ELR (cell line): ENCODE data around the gene GPC6.

ENCODE experiments used
- DNase-seq: peaks from one replicate; pipeline ENCODE4 v3.0.0-alpha.2; 2015; ENCODE audit warnings: low read depth

The GPC6 gene

DNA sequence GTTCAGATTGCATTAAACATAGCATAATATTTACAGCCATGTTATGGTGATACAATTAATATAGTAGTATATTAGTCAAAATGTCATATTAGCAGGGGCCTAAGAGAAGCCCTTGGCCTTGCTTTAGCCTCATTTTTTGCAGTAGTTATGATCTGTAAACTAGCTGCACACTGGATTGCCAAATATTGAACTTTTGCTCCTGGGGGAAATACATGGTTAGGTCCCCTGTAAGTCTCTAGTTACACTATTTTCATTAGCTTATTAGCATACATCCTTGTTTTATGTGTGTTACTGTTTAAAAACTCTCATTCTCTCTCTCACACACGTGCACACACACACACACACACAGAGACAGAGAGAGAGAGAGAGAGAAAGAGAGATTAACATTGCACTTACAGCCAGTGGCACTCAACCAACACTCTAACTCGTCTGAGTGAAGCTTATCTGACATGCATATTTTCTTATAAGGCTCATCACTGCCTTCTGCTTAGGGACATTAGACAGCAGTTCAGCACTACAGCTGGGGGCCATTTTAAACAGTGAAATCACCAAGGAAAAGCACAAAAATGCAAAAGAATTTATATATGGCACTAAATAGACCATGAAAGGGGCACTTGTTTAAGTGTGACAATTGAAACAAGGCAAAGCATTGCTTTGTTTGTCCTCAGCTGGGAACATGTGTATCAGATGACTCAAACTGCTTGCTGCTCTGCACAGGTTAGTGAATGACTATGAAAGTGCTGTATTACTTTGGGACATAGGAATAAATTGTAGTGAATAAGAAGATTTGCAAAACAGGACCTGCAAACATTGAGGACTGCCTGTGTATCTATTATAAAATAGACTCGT, 278.7 kb downstream of the GPC6 start:
- no peak for DNase-seq

DNA sequence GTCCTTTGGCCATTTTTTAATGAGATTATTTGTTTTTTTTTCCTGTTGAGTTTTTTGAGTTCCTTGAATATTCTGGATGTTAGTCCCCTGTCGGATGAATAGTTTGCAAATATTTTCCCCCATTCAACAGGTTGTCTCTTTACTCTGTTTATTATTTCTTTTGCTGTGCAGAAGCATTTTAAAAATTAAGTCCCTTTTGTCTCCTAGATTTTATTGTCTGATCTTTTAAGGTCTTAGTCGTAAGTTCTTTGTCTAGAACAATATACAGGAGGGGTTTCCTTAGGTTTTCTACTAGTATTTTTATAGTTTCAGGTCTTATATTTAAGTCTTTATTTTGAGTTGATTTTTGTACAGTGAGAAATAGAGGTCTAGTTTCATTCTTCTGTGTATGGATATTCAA, 284.4 kb downstream of the GPC6 start:
- no peak for DNase-seq

DNA sequence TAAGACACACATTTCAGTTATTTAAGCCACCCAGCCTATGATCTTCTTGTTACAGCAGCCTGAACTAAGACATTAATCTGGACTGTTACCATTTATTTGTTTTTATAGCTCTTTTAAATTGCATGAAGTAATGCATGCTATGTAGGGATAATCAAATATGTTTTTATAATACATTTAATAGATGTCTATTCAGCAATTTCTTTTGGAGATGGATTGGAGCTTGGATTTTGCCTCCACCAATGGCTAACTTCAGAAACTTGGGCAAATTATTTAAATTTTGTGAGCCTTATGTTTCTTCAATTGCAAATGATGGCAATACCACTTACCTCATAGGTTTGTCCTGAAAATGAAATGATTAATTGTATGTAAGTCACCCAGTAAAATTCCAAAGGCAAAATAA, 288.7 kb downstream of the GPC6 start:
- no peak for DNase-seq

DNA sequence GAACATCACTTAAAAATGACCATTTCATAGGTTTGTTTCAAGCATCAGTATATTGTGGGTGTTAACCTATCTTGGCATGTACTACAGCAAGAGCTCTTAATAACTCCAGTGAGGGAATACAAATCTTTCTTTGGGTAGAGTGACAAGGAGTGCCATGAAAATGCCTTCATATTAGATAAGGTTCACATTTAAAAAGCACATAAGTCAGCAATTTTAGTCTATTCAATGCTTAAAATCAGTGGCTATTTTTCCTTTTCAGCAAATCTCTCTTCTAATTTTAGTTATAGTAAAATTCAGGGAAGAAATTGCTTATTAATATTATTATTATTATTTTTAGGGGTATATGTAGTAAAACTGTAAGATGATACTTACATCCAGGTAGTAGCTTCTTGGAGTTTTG, 291.1 kb downstream of the GPC6 start:
- no peak for DNase-seq

DNA sequence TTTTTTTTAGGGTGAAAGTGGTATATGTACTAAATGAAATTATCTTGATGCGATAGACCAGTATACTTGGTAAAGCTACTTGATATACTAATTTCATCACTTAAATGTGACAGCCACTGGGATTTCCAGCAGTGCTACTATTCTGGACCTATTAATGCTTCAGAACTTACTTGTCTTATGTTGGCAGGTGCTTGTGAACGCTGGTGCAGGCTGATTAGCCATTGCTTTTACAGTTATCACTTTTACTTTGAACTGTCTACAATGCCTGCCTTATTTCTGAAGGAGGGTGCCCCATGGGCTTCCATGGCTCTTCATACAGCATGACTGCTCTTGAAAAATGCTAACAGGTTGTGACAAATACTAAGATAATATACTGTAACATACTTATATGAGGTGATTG, 294.7 kb downstream of the GPC6 start:
- DNase-seq, result no peak

DNA sequence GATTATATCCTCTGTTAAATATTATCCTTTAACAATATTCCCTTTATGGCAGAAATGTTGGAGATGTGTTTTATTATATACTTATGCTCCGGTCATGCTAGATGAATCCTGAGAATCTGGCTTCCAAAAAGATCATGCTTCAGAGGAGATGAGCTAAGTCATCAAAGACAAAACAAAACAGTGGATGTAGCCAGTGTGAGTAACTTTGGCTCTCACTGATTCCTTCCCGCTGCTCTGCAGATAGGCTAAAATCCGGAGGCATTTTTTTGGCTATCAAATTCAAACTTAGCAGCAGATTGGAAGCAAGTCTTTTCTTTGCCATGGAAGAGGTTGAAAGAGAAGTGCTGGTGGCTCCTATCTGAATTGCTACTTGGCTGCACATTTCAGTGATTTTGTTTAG, 295.9 kb downstream of the GPC6 start:
- DNase-seq, result no peak

DNA sequence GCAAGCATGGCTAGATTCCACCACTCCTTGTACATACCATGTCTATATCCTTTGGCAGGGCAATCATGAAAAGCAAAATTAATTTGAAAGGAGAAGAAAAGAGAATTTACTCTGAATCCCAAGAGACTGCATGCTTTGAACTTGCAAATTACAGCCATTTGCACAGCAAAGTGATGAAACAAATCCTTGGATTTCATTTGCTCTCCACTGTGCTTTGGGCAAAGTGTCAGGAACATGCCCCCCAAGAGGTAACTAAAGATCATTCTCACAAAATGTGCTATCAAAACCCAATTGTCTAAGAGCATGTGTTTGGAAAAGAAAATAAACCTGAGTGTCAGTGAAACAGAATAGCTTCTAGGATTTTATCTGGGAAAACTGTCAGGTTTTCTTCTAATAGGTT, 298.5 kb downstream of the GPC6 start:
- DNase-seq, result no peak

DNA sequence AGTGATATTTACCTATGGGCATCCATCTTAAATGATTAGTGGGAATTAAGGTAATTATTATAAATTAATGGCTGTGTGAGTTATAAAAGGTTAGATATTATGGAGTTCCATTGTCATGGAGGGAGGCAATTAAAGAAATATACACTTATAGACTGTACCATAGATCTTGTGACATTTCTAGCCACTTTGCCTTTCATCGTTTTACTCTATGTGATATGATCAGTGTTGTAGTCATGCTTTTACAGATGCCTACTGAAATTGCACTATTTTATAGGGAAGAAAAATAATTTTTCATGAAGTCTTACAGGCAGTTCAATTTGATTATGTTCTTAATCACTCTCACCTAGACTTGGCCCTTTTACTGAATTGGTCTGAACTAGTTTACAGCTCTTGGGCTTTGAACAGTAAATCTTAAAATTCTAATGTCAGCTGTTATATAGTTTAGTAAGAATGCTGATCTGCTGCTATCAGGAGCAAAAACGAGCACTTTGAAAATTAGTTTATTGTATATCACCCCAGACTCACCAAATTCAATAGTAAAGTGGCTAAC, 301.2 kb downstream of the GPC6 start:
- DNase-seq, result no peak

DNA sequence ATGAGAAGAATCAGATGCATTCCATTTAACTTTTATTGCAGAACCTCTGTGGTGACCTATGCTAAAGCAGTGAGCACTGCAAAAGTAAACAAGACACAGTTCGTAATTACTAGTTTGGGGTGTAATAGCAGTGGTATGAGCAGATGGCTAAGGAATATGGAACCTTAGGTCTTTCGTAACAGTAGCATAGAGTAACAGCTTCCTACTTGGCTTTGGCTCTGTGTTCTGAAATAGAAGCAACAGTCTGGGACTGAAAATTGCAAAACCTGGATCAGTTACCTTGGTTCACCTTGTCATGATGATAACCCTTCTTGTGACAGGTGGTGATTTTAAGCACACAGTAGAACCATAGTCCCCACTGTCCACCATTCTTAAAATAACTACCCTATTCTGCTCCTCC, 303.4 kb downstream of the GPC6 start:
- DNase-seq, result no peak

DNA sequence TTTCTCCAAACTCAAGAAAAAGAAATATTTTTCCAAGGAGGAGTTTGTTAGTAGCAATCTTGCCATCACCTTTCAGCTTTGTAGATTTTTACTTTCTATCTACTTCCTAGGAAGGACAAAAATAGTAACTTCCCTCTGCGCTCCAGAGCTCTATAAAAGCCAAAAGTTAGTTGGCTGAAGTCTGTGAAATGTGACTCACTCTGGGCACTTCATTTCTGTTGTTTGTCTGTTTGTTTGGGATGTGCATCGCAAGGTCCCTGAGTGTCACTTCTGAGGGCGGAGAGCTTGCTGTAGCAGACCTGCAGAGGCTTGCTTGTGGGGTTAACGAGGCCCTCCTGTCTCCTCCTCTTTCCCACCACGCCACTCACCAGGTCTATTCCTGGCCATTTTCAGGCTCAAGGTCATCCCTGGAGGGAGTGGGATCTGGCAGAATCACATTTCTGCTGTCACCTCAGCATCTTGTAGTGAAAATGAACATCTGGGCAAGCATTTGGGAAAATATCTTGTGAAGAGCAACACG, 307.6 kb downstream of the GPC6 start:
- DNase-seq, result no peak

DNA sequence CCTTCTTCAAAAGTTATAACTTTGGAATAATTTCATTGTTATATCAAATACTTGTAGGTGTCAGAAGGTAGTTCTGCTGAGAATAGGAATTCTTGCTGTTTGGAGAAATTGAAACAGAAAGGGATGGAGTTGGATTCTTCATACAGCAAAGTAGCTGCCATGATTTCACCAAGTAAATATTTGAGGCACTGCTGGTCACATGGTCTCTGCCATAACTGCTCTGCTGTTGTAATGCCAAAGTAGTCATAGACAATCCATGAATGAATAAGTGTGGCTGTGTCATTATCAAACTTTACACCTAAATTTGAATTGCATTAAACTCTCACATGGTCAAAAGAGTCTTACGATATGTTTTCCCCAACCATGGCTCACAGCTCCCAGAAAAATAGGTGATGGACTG, 308.6 kb downstream of the GPC6 start:
- no peak for DNase-seq

DNA sequence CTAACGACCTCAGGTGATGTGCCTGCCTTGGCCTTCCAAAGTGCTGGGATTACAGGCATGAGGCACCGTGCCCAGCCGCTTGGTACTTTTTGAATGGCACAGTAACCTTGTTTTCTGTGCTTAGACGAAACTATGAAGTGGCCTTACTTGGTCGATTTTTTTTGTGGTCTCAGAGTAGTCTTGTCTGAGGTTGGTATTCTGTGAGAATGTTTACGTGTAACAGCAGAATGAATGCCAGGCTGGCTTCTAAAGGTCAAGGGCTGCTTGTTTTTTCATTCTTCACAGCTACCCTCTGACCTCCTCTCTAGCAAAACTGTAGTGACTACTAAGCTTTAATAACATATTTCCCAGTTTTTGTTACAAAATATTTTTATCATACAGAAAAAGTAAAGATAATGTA, 313.3 kb downstream of the GPC6 start:
- DNase-seq, result no peak

DNA sequence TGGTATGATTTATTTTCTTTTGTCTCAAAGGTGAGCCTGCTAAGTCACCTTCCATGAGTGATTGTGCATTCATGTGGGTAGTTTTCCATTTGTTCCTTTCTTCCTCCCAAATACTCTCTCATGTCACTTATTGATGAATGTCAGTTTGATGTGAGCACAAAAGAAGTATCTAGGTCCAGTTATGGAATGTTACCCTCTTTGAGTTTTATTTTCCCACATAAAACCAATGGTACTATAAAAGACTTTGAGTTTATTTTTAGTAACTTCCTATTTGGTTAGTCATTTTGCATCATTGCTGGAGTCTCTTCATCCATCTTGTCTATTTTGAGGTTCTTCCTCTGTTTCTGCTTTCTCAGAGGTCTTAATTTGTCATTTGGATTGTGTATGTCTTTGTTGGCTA, 321.3 kb downstream of the GPC6 start:
- DNase-seq, result no peak

DNA sequence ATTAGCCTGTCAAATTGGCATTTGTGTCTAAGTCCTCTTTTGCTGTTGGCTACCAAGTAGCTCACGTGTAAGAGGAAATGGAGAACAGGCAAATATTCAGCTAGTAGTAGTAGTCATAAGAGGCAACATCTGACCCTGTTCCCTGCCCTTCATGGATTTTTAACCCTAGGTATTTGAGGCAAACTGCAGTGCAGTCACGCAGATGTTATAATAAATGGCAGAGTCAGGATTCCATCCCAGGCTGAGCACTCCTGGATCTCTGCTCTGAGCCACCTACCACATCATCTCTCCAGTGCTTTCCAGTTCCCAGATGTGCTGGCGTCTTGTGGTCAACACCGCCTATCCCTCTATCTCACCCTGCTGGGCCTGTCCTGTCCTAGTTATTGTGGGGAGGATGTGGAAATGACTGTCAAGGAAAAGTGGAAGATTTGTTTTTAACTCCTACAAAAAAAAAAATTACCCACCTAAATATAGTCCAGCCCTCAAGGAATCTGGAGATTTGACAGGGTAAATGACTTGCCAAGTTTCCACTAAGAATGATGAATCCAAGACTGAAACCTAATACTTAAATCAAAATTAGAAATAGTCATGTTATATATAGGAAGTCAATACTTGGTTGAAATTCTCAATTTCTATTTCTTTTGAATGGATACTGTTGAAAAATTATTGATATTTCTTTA, 322.9 kb downstream of the GPC6 start:
- DNase-seq, result no peak

DNA sequence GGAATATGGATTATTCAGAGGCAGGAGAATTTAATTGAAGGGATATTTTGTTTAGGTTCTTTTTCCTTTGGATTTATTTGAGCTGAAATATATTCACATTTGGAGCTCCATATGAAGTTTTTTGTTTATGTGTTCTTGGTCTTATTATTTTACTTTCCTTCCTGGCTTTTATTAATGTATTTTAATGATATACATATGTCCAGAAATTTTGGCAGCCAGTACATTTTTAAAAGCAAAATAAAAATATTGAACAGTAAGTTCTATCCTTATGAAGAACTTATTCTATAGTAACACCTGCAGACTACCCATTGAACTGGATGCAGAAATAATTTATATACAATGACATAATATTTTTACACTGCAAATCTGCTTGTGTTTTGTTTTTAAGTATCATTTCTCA, 323.6 kb downstream of the GPC6 start:
- no peak for DNase-seq

DNA sequence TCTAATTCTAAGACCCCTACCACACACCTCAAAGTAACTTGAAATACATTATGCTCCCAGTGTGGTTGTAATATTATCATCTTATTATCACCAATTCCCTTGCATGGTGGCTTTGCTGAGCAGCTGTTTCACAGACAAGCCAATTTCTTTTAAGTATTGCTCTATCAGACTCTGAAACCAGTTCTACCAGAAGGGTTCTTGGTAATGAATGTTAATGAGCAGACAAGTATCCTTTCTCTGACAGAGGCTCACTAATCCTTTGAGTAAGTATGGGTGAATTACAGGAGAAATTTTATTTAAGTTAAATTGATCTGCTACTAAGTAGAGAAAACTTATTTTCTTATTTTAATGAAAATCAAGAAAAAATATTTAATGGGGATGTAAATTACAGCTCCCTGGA, 326.0 kb downstream of the GPC6 start:
- no peak for DNase-seq

DNA sequence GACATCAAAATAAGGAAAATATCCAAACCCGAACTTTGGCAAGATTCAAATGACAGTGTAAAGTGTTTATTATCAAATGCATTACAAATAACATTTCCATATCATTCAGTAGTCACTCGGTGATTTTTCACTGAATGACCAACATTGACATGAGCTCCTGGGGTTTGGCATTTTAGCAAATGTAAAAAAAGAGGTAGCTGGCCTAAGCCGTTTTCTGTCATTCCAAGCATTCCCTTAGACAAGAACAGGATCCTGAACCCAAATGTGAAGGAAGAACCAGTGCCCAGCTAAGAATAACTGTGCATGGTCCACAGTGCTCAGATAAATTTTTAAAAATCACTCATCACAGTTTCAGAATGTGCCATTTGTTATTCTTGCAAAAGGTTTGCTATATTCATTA, 327.9 kb downstream of the GPC6 start:
- no peak for DNase-seq

DNA sequence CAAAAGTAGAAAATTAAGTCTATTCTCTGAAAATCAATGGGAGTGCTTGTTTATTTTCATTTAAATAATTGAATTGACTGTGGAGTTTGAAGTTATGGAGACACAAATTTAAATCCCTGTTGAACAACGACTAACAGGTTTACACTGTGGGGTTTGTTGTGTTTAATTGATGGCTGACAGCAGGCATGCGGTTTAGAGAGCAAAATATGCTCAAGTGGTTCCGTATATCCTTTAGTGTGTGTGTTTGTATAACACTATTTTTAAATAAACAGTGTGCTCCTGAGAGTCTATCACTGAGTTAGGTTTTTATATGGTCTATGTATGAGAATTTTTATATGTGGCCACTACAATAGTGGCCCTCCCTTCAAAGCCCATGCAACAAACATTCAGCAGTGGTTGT, 332.0 kb downstream of the GPC6 start:
- DNase-seq, result no peak

DNA sequence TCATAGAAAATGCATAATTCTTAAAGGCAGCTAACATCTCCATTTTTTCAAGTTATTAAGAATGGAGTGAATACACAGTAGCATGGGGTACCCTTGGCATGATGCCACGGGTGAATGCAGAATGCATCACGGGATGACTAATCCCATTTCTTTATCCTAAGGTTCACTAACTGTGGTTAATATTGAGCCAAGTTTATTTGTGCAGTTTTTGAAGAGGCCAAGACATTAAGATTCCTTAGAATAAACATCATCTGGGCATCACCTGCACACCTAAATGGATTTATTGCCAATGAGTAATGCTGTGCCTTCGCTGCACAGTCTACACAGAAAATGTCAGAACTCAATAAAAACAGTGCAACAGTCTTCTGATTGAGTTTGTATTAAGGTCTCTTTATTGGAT, 333.1 kb downstream of the GPC6 start:
- peak; percentile 78 for DNase-seq

DNA sequence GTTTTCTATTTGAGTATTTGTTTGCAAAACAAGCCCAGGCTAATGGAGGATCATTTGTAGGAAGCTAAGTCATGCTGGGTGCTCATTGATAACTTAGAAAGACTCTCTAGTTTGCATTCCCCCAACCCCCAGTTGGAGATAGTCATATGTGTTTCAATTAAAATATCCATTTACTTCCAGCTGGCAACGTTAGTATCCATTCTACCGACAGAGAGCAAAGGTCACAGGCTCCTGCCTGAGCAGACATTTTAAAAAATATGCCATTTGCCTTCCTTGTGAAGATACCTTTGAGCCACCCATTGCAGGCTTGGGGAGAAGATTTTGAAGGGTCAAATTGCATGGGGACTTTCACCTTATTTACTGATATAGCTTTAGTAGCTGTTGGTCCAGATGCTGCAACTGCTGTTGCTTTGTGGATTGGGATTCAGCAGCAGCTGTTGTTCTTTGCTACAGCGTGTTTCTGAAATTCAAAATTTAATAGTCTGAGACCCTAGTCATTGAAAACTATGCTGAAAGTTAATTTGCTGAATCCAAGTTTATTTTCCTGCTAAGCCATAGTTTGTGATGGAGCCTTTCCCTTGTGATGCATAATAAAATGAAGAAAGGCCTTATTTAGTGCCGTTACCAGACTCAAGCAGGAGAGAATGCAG, 335.1 kb downstream of the GPC6 start:
- no peak for DNase-seq

DNA sequence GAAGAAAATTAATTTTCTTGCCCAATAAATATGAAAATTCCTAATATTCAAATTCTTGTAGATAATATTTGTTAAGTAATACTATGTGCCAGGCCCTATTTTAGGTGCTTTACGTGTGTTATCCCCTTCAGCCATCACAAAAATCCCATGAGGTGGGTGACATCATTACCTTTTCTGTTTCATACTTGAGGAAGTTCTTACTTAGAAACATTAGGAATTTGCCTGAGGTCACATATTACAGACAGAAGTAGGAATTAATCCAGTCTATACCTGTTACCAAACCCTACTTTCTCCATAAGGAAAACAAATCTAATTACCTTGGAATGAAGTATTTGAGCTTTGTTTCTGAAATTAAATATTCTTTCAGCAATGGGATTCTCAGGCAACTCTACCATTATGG, 336.1 kb downstream of the GPC6 start:
- no peak for DNase-seq

DNA sequence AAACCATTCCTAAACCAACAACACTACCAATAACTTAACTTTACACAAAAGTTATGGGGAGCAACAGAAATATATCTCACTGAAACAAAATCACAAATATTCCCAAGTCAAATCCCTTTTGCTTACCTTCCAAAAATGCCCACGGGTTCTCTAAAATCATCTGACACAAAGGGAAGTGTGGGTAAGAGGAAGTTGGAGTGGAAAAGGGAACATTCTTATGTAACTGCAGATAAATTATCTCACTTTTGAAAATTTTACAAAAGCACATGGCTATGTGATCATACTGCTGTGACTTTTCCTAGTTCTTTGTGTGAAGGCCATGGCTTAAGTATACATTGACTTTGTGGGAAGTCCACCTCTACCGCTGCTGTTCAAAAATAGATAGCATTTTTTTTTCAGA, 350.5 kb downstream of the GPC6 start:
- DNase-seq, result no peak

DNA sequence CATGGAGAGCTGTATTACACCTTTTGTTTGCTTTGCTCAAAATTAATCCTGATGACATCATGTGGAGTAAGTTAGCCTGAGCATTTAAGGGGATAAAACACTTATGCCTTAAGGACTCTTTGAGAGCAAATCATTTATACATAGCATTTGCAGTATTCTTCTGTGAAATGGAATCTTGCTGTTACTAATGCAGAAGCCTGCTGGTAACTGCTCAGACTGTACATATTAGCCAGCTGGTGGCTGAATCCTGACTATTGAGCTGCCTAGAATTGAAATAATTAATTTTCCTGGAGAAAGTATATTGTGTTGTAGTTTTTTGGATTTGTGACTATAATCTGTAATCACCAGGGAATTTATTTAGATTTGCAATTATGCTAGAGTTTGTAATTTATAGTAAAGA, 363.2 kb downstream of the GPC6 start:
- no peak for DNase-seq
